ENCODE measurements around the gene PLA2G5.
"Not testable (repeated sequence)": the region's sequence is repeated elsewhere in the genome, so short reads cannot be mapped to it uniquely, and the experiment has no call there.

Gene PLA2G5

GRCh38 chr1:20123722-20124455 is 53.9 kb downstream of the PLA2G5 start:
- DNase-seq = no peak

GRCh38 chr1:20124456-20125057 is 54.6 kb downstream of the PLA2G5 start:
- DNase-seq = no peak

GRCh38 chr1:20125100-20125499 is 55.1 kb downstream of the PLA2G5 start:
- no peak for DNase-seq

- DNase-seq = no peak
These were observed 56.2 kb downstream of the PLA2G5 start for GRCh38 chr1:20126041-20126805.

GRCh38 chr1:20126806-20127440 is 56.9 kb downstream of the PLA2G5 start:
- DNase-seq = no peak

GRCh38 chr1:20130518-20130917 is 60.5 kb downstream of the PLA2G5 start:
- DNase-seq = not testable (repeated sequence)

- DNase-seq = no peak
These were observed 65.0 kb downstream of the PLA2G5 start for GRCh38 chr1:20134995-20135394.

- DNase-seq = no peak
These were observed 66.3 kb downstream of the PLA2G5 start for GRCh38 chr1:20136249-20136648.

GRCh38 chr1:20137055-20137454 is 67.1 kb downstream of the PLA2G5 start:
- no peak for DNase-seq

GRCh38 chr1:20137604-20138003 is 67.6 kb downstream of the PLA2G5 start:
- DNase-seq = no peak

GRCh38 chr1:20138346-20138745 is 68.4 kb downstream of the PLA2G5 start:
- no peak for DNase-seq

- no peak for DNase-seq
These were observed 69.1 kb downstream of the PLA2G5 start, which contains the start of gene PLA2G2F for GRCh38 chr1:20138961-20139550. Gene PLA2G2F (plus strand): TSS chr1:20139323. CDS start chr1:20139428, 105 bp downstream.

GRCh38 chr1:20139776-20140612 is 70.0 kb downstream of the PLA2G5 start:
- no peak for DNase-seq

GRCh38 chr1:20141001-20141400 is 71.0 kb downstream of the PLA2G5 start:
- no peak for DNase-seq

GRCh38 chr1:20141466-20141865 is 71.5 kb downstream of the PLA2G5 start:
- no peak for DNase-seq
